PFSK-1 (cell line): ENCODE results near the gene LRRC4.

ENCODE experiments used
- POLR2AphosphoS5 ChIP-seq: IDR thresholded peaks from 2 replicates; pipeline ENCODE4 v1.6.1; 2012; ENCODE audit warnings: low read depth, mild to moderate bottlenecking, control low read depth, low read length, moderate library complexity
- TAF1 ChIP-seq: IDR thresholded peaks from 2 replicates; pipeline ENCODE4 v1.6.1; 2012; ENCODE audit warnings: low read length, control low read depth, borderline replicate concordance; ENCODE audit not compliant: insufficient read depth

DNA sequence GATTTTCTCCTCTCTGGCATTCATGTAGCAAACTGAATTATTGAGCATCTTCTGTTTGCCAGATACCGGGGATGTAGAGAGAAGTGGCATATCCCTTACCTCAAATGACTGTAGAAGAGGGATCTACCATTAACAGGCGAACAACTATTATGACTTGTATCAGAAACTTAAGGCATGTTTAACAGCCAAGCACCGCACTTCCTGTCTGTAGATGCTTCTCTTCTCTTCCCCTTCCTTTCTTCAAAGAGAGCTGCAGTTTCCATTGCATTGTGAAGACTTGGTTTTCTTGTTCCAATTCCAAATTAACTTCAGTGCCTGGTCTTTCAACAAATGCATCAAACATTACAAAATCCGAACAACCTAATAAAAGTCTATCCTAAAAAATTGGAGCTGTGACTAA is 49.3 kb downstream of the LRRC4 start:
- TF ChIP-seq TAF1 (no peak), POLR2AphosphoS5 (no peak)
